Transverse colon (tissue), 4 donors: ENCODE measurements around the gene GRIP1. TPM values are rescaled to one million over a fixed set of nuclear protein-coding genes. Genes with fewer than 3 reads are reported as not detected.

Experiments used
- DNase-seq: peaks from one replicate; pipeline ENCODE4 v3.0.0-alpha.2; 2019
- H3K27ac ChIP-seq, 4 donors: fragments of 200-600 bp; sonication (generic); 2 replicates each; pipeline ENCODE4 v1.5.1; 2016 to 2018; ENCODE audit warnings: inconsistent platforms in 4 of 4
- H3K27me3 ChIP-seq: fragments of 200-600 bp; sonication (generic); 2 replicates; pipeline ENCODE4 v1.5.1; 2017; ENCODE audit warnings: inconsistent platforms
- H3K36me3 ChIP-seq, 4 donors: fragments of 200-600 bp; sonication (generic); 2 replicates each; pipeline ENCODE4 v1.5.1; 2017 to 2019; ENCODE audit warnings: inconsistent platforms in 4 of 4
- H3K4me1 ChIP-seq, 4 donors: fragments of 200-600 bp; sonication (generic); 2 replicates each; pipeline ENCODE4 v1.5.1; 2017 to 2020; ENCODE audit warnings: inconsistent platforms in 4 of 4
- H3K4me3 ChIP-seq, 4 donors: fragments of 200-600 bp; sonication (generic); 1 replicate in 1 of 4; 2 replicates in 3 of 4; pipeline versions ENCODE4 v1.5.1 to v1.6.1; 2017 to 2019; ENCODE audit warnings: inconsistent platforms in 4 of 4
- H3K9me3 ChIP-seq, 2 donors: fragments of 200-600 bp; sonication (generic); 2 replicates each; pipeline ENCODE4 v1.5.1; 2017 to 2019; ENCODE audit warnings: inconsistent platforms in 2 of 2
- CTCF ChIP-seq, 5 experiments: fragments of 200-600 bp in 3 of 5; fragments of 450-650 bp in 2 of 5; sonication (generic) in 3 of 5; IDR thresholded peaks; 1 replicate in 2 of 5; 2 replicates in 3 of 5; pipeline ENCODE4 v1.5.1; 2016 to 2017; ENCODE audit warnings: antibody characterized with exemption in 5 of 5, inconsistent platforms in 3 of 5, mild to moderate bottlenecking in 2 of 5, moderate library complexity in 1 of 5
- EP300 ChIP-seq: sonication (generic); formaldehyde crosslinking; IDR thresholded peaks from one replicate; pipeline ENCODE4 v1.6.1; 2017; ENCODE audit warnings: antibody characterized with exemption, low read depth
- POLR2A ChIP-seq: fragments of 450-650 bp; IDR thresholded peaks from one replicate; pipeline ENCODE4 v1.6.1; 2016; ENCODE audit warnings: antibody characterized with exemption, mild to moderate bottlenecking, moderate library complexity
- POLR2AphosphoS5 ChIP-seq, 3 donors: sonication (generic); formaldehyde crosslinking; IDR thresholded peaks; one replicate each; pipeline ENCODE4 v1.6.1; 2016; ENCODE audit warnings: antibody characterized with exemption in 3 of 3
- WGBS, 2 donors: methylation state at CpG; one replicate each; pipeline ENCODE4 v1.1.5; 2018; ENCODE audit warnings: low coverage in 1 of 2; 5-methylcytosine and 5-hydroxymethylcytosine counted together
- in situ Hi-C, 4 donors: fragments of 200-750 bp; cut with MboI; loops; one replicate each; pipeline versions ENCODE4 v1.15.0 to v1.15.1; 2017; ENCODE audit warnings: low sequenced_read_pairs in 3 of 4, low pct_ligation_motif_present in 1 of 4, low pct_unique_long_range_greater_than_20kb in 1 of 4
- intact Hi-C: fragments of 100-400 bp; cut with DNase I; formaldehyde crosslinking; loops from one replicate; pipeline ENCODE4 v1.15.1; 2023; ENCODE audit warnings: low total_unique reads
- total RNA-seq, 4 donors: library from RNA; depleted of rRNA; stranded (reverse); fragments of >200 nt; gene quantifications; one replicate each; pipeline ENCODE4 v1.1.0, GENCODE V29; 2016

Gene GRIP1
- total RNA-seq: 1 to 10 TPM; 4.4 to 9.0 (median 8.2) TPM

GRCh38 chr12:66678338-66679275 is at the start of gene GRIP1:
Gene GRIP1, minus strand, starts transcription at chr12:66679076. Its CDS starts 172 bp downstream, at chr12:66678904.
- TF ChIP-seq EP300 (no peak), POLR2AphosphoS5 (IDR thresholded peaks at IDR 0.05) (no peak), CTCF (IDR thresholded peaks at IDR 0.05) (no peak), POLR2A (no peak)
- Histone ChIP-seq H3K4me3 (no peak within 1 kb of the TSS), H3K36me3 (no peaks in the 10 kb centered on the region), H3K27me3 (no peaks in the 10 kb centered on the region), H3K27ac (no peak within 1 kb of the TSS), H3K4me1 (peaks cover 0 to 5% (median 0%) of the 10 kb centered on the region in 4 donors), H3K9me3 (no peaks in the 10 kb centered on the region)
- in situ Hi-C loops (loop anchor here (25.0 kb wide), 3 partner anchors 184 to 416 kb away; no protein-coding TSS in a partner anchor), intact Hi-C loops (no loop called here)
- no peak for DNase-seq
- 67 to 76% methylated on average over 7 to 16 of the region's 16 CpGs for WGBS, 2 donors

- in situ Hi-C loops: no loop called here
- H3K36me3 ChIP-seq: no peaks in the 10 kb centered on the region
- H3K27ac ChIP-seq: no peak overlapping the region
- no peak overlapping the region for H3K4me3 ChIP-seq
- H3K4me1 ChIP-seq: no peaks in the 10 kb centered on the region
- 76 to 80% methylated on average over 4 of the region's 4 CpGs for WGBS, 2 donors
- H3K9me3 ChIP-seq: no peaks in the 10 kb centered on the region
- intact Hi-C loops: no loop called here
- DNase-seq: no peak
- no peaks in the 10 kb centered on the region for H3K27me3 ChIP-seq
- TF ChIP-seq CTCF (IDR thresholded peaks at IDR 0.05) (no peak), POLR2A (no peak), POLR2AphosphoS5 (IDR thresholded peaks at IDR 0.05) (no peak), EP300 (no peak)
These were observed 47.7 kb upstream of the GRIP1 start for GRCh38 chr12:66726556-66726955.

GRCh38 chr12:66725031-66725430 is 46.2 kb upstream of the GRIP1 start:
- H3K4me3 ChIP-seq: no peak overlapping the region
- H3K36me3 ChIP-seq: no peaks in the 10 kb centered on the region
- 88% methylated on average over 3 of the region's 3 CpGs; no CpG with 5 or more reads in 1 of the 2 donors for WGBS, 2 donors
- intact Hi-C loops: no loop called here
- DNase-seq: no peak
- H3K9me3 ChIP-seq: no peaks in the 10 kb centered on the region
- in situ Hi-C loops: no loop called here
- no peaks in the 10 kb centered on the region for H3K4me1 ChIP-seq
- no peak overlapping the region for H3K27ac ChIP-seq
- TF ChIP-seq POLR2AphosphoS5 (IDR thresholded peaks at IDR 0.05) (no peak), EP300 (no peak), POLR2A (no peak), CTCF (IDR thresholded peaks at IDR 0.05) (no peak)
- no peaks in the 10 kb centered on the region for H3K27me3 ChIP-seq

GRCh38 chr12:66724616-66725015 is 45.7 kb upstream of the GRIP1 start:
- WGBS, 2 donors: 82 to 92% methylated on average over 2 to 4 of the region's 4 CpGs

More at GRCh38 chr12:66724616-66725015, 45.7 kb upstream of the GRIP1 start:
- no peaks in the 10 kb centered on the region for H3K36me3 ChIP-seq
- no peak overlapping the region for H3K4me3 ChIP-seq
- no peaks in the 10 kb centered on the region for H3K4me1 ChIP-seq
- H3K27me3 ChIP-seq: no peaks in the 10 kb centered on the region
- intact Hi-C loops (no loop called here), in situ Hi-C loops (no loop called here)
- no peak for TF ChIP-seq POLR2AphosphoS5 (IDR thresholded peaks at IDR 0.05)
- no peak overlapping the region for H3K27ac ChIP-seq
- no peak for DNase-seq
- no peaks in the 10 kb centered on the region for H3K9me3 ChIP-seq
